Cardiac muscle cell (in vitro differentiated cells and primary cell): ENCODE measurements around the gene TOPORS. TPM values are rescaled to one million over a fixed set of nuclear protein-coding genes. Genes with fewer than 3 reads are reported as not detected.

Experiments
- DNase-seq, 2 donors: peaks; one replicate each; pipeline versions ENCODE4 v3.0.0 to v3.0.0-alpha.2; 2010 to 2017; ENCODE audit warnings: low read depth in 1 of 2, low spot score in 1 of 2
- H3K27ac ChIP-seq: fragments of 200-600 bp; sonication (generic); 2 replicates; pipeline ENCODE4 v1.5.1; 2016
- H3K27me3 ChIP-seq: fragments of 200-600 bp; sonication (generic); 2 replicates; pipeline ENCODE4 v1.6.0; 2016; ENCODE audit warnings: control low read depth
- H3K36me3 ChIP-seq: fragments of 200-600 bp; sonication (generic); 2 replicates; pipeline ENCODE4 v1.5.1; 2016; ENCODE audit warnings: control low read depth
- H3K4me1 ChIP-seq: fragments of 200-600 bp; sonication (generic); 2 replicates; pipeline ENCODE4 v1.8.1; 2017; ENCODE audit warnings: low read depth, mild to moderate bottlenecking, mixed run types
- H3K4me3 ChIP-seq: fragments of 200-600 bp; sonication (generic); 2 replicates; pipeline ENCODE4 v1.5.1; 2016; ENCODE audit warnings: mild to moderate bottlenecking
- H3K9me3 ChIP-seq: fragments of 200-600 bp; sonication (generic); 2 replicates; pipeline ENCODE4 v1.5.1; 2017; ENCODE audit warnings: low read depth, mild to moderate bottlenecking, control low read depth
- CTCF ChIP-seq: IDR thresholded peaks from 2 replicates; pipeline ENCODE4 v1.5.1; 2012; ENCODE audit warnings: low read depth, mild to moderate bottlenecking, low read length
- polyA plus RNA-seq: library from polyadenylated mRNA; unstranded; fragments of >200 nt; fragmentation: Nextera tagmentation; extraction: Ambion mirVana; gene quantifications from 2 replicates; pipeline ENCODE4 v1.2.1, GENCODE V29; 2016
- total RNA-seq: library from RNA; depleted of rRNA; stranded (reverse); fragments of >200 nt; gene quantifications from 2 replicates; pipeline ENCODE4 v1.2.3, GENCODE V29; 2016

The TOPORS gene
- total and polyA plus RNA-seq, 2 experiments from 2014 or later = 17.1 to 18.6 TPM

GRCh38 chr9:32579706-32580331 is 27.4 kb upstream of the TOPORS start:
- H3K27me3 ChIP-seq = no peaks in the 10 kb centered on the region
- peak; percentile 68 to 76 for DNase-seq
- TF ChIP-seq CTCF = peak; percentile 96

GRCh38 chr9:32578976-32579375 is 26.6 kb upstream of the TOPORS start:
- DNase-seq = no peak
- no peak for TF ChIP-seq CTCF
- H3K36me3 ChIP-seq = no peaks in the 10 kb centered on the region
- no peaks in the 10 kb centered on the region for H3K9me3 ChIP-seq
- no peak overlapping the region for H3K27ac ChIP-seq
- H3K4me3 ChIP-seq = no peak overlapping the region
- H3K27me3 ChIP-seq = no peaks in the 10 kb centered on the region
- H3K4me1 ChIP-seq = peaks cover 10% of the 10 kb centered on the region

More at GRCh38 chr9:32579706-32580331, 27.4 kb upstream of the TOPORS start:
- Histone ChIP-seq H3K4me3 (no peak overlapping the region), H3K36me3 (no peaks in the 10 kb centered on the region), H3K27ac (no peak overlapping the region), H3K9me3 (no peaks in the 10 kb centered on the region), H3K4me1 (peaks cover 10% of the 10 kb centered on the region)

- Histone ChIP-seq H3K27me3 (no peaks in the 10 kb centered on the region), H3K4me1 (peaks cover 14% of the 10 kb centered on the region), H3K4me3 (no peak overlapping the region), H3K27ac (no peak overlapping the region), H3K9me3 (no peaks in the 10 kb centered on the region), H3K36me3 (no peaks in the 10 kb centered on the region)
- no peak for TF ChIP-seq CTCF
- DNase-seq = no peak
Measured at GRCh38 chr9:32577316-32577715, 24.9 kb upstream of the TOPORS start.

GRCh38 chr9:32574858-32575257 is 22.5 kb upstream of the TOPORS start:
- Histone ChIP-seq H3K27ac (no peak overlapping the region), H3K36me3 (no peaks in the 10 kb centered on the region), H3K9me3 (no peaks in the 10 kb centered on the region), H3K4me1 (peaks cover 11% of the 10 kb centered on the region), H3K4me3 (no peak overlapping the region), H3K27me3 (no peaks in the 10 kb centered on the region)
- no peak for TF ChIP-seq CTCF
- DNase-seq = no peak

GRCh38 chr9:32573821-32574220 is 21.4 kb upstream of the TOPORS start:
- peaks cover 11% of the 10 kb centered on the region for H3K4me1 ChIP-seq
- no peak for TF ChIP-seq CTCF
- H3K27ac ChIP-seq = peak overlapping the region; percentile 99
- peak overlapping the region; percentile 81 for H3K4me3 ChIP-seq
- H3K36me3 ChIP-seq = no peaks in the 10 kb centered on the region
- DNase-seq = no peak
- no peaks in the 10 kb centered on the region for H3K27me3 ChIP-seq
- no peaks in the 10 kb centered on the region for H3K9me3 ChIP-seq
